PC-3 (cell line): ENCODE data around the gene PIK3R3.

Experiments used
- EZH2 ChIP-seq: fragments of 300-600 bp; sonication (generic); IDR thresholded peaks from one replicate; pipeline ENCODE4 v1.6.1; 2017; ENCODE audit warnings: antibody characterized with exemption, mild to moderate bottlenecking, low read length; ENCODE audit not compliant: unreplicated experiment
- TF ChIP-seq, protein P1 (sequence below): fragments of 300-600 bp; sonication (generic); conservative IDR thresholded peaks from 2 replicates; pipeline ENCODE4 v1.5.1; 2017; ENCODE audit warnings: antibody characterized with exemption, low read depth, mild to moderate bottlenecking, low read length

GRCh38 chr1:46134660-46135331 is 2.4 kb upstream of the PIK3R3 start:
- TF ChIP-seq, protein P1, sequence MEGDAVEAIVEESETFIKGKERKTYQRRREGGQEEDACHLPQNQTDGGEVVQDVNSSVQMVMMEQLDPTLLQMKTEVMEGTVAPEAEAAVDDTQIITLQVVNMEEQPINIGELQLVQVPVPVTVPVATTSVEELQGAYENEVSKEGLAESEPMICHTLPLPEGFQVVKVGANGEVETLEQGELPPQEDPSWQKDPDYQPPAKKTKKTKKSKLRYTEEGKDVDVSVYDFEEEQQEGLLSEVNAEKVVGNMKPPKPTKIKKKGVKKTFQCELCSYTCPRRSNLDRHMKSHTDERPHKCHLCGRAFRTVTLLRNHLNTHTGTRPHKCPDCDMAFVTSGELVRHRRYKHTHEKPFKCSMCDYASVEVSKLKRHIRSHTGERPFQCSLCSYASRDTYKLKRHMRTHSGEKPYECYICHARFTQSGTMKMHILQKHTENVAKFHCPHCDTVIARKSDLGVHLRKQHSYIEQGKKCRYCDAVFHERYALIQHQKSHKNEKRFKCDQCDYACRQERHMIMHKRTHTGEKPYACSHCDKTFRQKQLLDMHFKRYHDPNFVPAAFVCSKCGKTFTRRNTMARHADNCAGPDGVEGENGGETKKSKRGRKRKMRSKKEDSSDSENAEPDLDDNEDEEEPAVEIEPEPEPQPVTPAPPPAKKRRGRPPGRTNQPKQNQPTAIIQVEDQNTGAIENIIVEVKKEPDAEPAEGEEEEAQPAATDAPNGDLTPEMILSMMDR, result no peak
- no peak for TF ChIP-seq EZH2
